Measurements from ENCODE around the gene PAEP. TPM values are rescaled to one million over a fixed set of nuclear protein-coding genes. Genes with fewer than 3 reads are reported as not detected.
"Not testable (repeated sequence)": the region's sequence is repeated elsewhere in the genome, so short reads cannot be mapped to it uniquely, and the experiment has no call there.

PAEP gene
- polyA plus RNA-seq, 4 donors = 0.35 to 0.38 (median 0.35) TPM; not detected in 1

DNA sequence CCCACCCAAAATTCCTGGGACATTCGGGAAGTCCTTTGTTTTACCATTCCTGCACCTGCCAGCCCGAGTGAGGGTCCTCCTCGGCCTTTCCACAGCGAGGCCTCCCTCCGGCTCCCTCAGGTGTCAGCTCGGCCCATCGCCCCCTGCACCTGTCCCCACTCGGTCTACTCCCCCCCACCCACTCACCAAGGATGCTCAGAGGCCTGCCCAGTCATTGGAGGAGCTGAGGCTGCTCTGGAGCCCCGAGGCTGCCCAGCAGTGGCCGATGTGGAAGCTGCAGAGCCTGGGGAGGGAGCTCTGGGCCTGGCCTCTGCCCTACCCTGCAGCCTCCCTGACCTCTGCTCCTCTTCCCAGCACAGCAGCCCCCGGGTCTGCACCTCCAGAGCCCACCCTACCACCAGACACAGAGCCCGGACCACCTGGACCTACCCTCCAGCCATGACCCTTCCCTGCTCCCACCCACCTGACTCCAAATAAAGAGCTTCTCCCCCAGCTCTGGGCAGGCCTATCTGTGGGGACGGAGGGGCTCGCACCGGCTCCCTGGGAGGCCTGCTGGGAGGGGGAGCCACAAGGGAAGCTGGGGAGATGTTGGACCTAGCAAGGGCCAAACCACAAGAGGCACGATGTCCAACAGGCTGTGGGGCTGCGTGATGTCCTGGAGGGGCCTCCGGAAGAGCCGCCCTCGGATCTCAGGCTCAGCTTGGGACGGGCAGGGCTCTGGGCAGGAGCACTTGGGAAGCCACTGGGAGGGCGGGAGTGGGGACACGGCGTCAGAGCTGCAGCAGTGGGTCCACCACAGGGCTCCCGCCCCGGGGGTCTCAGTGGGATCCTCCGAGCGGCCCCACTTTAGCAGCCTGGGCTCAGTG is 11.8 kb upstream of the PAEP start:
- DNase-seq (ENCODE audit: low read depth in 4 of 4, low spot score in 2 of 4) = not testable (repeated sequence)

DNA sequence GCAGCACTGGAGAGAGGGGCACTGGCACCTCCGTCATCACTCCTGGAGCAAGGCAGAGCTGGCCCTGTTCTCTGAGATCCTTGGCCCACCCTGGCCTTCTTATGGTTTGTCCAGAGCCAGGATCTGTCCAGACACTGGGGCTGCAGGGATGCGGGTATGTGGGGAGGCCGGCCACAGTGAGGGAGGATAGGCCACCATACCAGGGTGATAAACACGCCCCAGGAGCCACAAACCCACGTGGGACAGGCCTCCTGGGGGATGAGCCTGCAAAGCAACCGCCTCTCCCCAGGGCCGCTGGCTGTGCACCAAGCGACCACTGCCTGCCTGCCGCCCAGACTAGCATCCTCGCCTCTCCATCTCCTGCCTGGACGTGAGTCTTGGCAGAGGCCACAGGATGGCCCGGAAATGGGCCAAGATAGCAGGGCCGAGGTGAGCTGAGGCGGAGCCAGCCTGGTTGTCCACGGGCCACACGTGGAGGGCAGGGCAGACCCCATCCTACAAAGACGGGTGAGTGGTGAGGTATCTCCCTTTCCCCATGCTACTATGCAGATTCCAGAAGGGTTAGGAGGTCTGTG is 11.1 kb upstream of the PAEP start:
- no peak for DNase-seq (ENCODE audit: low read depth in 4 of 4, low spot score in 2 of 4)

DNA sequence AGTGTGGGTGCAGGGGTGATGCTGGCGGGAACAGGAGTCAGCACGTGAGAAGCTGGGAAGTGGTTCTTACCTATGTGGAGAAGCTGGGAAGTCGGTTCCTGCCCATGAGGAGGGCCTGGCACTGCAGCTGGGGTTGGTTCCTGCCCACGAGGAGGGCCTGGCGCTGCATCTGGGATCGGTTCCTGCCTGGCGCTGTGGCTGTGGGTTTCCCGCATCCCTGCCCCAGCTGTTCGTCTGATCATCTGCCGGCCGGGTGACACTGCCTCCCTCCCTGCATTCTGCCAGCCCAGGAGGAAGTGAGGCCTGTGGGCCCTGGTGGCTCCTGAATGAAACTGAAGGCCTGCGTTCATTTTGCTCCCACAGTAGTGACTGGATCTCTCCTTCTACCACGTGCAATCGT is 10.5 kb upstream of the PAEP start:
- no peak for DNase-seq (ENCODE audit: low read depth in 4 of 4, low spot score in 2 of 4)

DNA sequence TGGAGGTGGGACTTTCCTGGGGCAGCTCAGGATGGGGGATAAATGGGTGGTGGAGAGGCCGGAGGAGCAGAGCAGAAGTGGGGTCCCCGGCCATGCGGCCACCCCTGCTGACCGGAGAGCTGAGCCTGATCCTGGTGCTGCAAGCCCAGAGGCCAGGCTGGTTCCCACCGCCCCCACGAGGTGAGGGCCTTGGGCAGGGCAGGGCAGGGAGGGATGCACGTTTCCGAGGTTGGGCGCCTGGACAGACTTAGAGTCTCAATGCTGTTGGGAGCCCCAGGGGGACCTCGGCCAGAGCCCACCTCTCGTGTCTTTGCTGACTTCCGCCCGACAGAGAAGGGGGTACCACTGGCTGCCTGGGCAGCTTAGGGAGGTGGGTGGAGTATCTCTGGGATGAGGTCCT is 10.1 kb upstream of the PAEP start:
- DNase-seq (ENCODE audit: low read depth in 4 of 4, low spot score in 2 of 4) = no peak

DNA sequence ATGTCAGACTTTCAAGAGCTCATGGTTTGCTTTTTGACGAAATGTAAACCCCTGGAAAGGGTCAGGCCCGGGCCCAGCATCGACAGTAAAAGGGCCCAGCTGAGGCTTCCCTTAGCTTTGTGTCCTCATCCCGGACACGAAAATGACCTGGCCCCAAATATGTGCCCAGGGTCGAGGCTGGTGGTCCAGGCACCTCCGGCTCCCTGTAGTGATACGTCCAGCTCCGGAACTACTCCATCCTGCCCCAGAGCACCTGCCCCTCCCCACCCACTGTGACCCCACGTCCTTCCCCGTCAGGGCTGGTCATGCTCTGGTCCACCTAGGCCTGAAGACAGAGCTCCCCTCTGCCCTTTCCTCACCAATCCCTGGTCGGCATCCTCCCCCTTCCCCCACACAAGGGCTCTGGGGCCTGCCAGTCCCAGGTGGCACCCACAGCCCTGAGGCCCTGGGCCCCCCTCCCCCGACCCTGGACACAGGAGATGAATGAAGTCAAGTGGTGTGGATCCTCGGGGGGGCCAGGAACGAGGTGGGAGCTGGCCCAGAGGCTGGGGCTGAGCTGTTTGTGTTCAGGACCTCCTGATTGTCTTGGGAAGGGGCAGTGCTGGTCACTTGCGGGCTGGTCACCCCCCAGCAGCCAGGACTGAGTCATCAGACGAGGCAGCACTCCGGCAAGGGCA is 9.4 kb upstream of the PAEP start:
- DNase-seq (ENCODE audit: low read depth in 4 of 4, low spot score in 2 of 4) = no peak

DNA sequence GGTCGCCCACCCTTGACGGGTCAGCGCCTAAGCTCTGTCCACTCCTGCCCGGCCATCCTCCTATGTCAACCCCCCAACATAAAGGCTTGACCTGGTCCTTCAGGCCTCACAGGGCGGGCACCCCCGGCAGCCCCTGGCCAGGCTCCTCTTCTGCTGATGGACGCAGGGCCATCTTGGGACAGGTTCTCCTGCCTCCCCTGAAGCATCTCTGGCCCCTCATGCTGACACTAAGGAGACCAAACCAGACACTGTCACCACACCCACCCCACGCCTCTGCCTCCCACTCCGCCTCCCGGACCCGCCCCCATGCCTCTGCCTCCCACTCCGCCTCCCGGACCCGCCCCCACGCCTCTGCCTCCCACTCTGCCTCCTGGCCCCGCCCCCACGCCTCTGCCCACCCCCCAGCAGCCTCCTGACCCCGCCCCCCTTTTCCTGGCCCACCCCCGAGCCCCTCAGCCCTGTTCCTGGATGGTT is 8.8 kb upstream of the PAEP start:
- DNase-seq (ENCODE audit: low read depth in 4 of 4, low spot score in 2 of 4) = no peak

DNA sequence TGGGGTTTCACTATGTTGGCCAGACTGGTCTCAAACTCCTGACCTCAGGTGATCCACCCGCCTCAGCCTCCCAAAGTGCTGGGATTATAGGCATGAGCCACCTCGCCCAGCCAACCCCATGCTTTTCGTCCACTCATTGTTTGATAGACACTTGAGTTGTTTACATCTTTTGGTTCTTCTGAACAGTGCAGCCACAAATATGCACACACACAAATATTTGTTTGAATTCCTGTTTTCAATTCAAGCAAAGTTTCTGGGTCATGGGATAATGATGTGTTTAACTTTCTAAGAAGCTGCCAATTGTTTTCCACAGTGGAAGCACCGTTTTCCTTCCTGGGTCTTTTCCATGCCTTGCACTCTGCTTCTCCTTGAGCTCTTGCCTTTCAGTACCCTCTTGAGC is 6.8 kb upstream of the PAEP start:
- DNase-seq (ENCODE audit: low read depth in 4 of 4, low spot score in 2 of 4) = no peak

DNA sequence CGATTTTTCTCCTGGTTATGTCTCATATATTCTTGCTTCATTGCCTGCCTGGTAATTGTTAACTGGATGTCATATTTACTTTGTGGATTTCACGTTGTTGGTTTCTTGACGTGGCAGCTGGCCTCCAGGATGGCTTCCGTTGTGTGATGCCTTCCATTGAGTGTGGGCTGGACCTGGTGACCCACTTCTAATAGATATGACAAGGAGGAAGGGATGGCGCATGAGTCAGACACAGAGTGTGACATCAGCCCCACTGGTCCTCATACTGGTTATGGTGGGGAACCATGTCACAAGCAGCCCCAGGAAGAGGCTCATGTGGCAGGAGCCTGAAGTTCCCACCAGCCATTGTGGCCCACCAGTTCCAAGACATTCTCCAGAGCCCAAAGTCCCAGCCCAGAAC is 6.4 kb upstream of the PAEP start:
- no peak for DNase-seq (ENCODE audit: low read depth in 4 of 4, low spot score in 2 of 4)

DNA sequence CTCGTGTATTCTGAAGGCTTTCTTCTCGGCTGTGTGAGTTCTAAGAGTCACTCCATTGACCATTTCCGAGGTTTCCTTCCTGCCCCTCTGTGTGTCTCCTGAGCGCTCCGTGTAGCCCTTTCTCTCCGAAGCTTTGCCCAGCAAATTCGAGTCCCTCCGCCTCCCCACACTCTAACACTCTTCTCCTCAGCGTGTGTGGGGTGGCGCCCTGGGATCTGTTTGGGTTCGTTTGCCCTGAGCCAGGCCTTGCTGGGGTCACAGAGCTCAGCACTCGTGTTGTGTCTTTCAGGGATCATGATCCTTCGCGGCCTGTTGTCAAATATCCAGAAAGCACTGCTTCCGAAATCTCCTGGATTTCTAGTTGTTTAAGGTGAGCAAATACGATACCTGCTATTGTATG is 5.6 kb upstream of the PAEP start:
- no peak for DNase-seq (ENCODE audit: low read depth in 4 of 4, low spot score in 2 of 4)

DNA sequence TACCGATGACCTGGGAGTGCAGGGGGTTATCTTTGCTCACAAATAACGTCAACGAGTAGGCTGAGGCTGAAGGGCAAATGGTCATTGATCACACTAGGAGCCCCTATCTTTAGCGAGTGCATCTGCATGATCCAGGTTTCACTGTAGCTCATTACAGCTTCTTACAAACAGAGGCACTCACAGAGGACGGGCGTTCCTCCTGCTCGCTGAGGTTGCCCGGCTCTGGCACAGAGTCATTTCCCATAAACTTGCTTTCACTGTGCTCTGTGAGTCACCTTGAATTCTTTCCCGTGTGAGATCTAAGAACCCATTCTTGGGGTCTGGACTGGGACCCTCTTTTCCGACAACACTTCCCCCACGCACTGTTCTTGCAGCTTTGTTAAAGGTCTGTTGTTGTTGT is 1.9 kb upstream of the PAEP start:
- DNase-seq (ENCODE audit: low read depth in 4 of 4, low spot score in 2 of 4) = no peak

DNA sequence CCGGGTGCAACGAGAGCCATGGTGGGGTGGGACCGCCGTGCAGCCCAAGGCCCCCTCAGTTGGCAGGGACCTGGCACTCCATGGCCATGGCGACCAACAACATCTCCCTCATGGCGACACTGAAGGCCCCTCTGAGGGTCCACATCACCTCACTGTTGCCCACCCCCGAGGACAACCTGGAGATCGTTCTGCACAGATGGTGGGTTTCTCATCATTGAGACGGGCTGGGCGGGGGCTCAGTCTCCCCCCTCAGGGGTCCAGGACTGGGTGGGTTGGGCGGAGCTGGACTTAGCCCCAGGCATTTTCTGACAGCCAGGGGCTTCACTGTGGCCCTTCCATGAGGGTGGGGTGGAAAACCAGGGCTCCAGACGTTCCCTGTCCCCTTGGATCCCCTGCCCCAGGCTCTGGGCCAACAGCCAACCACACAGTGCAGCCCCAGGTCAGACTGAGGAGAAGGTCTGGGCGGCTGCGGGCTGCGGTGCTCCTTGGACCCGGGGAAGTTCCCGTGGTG is 734 bp downstream of the PAEP start:
- DNase-seq (ENCODE audit: low read depth in 4 of 4, low spot score in 2 of 4) = no peak

DNA sequence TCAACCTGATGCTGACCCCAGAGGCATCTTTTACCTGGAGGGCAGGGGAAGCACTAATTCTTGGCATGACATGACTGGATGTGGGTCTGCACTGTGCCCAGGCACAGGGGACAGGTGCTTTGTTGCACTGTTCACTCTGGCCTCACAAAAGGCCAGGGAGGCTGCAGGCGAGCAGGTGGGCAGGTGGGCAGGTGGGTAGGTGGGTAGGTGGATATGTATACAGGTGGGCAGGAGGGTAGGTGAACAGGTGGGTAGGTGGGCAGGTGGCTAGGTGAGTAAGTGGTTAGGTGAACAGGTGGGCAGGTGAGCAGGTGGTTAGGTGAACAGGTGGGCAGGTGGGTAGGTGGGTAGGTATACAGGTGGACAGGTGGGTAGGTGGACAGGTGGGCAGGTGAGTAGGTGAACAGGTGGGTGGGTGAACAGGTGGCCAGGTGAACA is 1.5 kb downstream of the PAEP start:
- no peak for DNase-seq (ENCODE audit: low read depth in 4 of 4, low spot score in 2 of 4)

DNA sequence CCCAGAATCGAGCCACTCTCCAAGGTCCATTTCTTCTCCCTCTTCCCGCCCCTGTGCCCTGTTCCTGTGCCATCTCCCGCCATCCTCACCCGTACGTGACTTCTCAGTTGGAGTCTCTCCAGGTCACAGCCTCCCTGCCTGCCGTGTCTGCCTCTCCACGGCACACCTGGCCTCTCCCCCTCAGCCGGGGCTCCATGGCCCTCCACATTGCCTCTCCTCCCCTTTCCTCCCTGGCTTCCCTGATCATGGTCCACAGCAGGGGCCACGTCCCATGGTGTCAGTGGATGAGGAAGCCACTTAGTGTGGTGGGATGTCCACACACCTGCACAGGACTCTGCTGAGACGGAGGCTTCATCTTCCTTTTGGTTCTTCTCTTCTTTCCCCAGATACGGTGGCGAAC is 2.3 kb downstream of the PAEP start:
- DNase-seq (ENCODE audit: low read depth in 4 of 4, low spot score in 2 of 4) = no peak

DNA sequence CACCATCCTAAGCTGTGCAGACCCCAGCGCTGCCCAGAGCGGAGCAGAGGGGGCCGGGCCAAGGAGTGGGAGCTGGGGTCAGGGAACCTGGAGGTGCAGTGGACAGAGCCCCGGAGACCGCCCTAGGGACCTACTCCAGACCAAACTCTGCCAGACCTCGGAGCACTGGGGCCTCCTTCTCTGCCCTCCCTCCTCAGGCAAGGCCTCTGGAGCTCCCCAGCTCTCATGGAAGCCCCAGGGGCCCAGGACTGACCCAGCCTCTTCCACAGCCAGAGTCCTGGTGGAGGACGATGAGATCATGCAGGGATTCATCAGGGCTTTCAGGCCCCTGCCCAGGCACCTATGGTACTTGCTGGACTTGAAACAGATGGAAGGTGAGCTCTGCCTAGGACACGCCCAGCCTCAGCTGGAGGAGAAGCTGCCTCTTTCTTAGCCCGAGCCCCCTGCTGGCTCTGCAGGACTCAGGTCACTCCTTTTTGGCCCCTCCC is 3.6 kb downstream of the PAEP start:
- no peak for DNase-seq (ENCODE audit: low read depth in 4 of 4, low spot score in 2 of 4)

DNA sequence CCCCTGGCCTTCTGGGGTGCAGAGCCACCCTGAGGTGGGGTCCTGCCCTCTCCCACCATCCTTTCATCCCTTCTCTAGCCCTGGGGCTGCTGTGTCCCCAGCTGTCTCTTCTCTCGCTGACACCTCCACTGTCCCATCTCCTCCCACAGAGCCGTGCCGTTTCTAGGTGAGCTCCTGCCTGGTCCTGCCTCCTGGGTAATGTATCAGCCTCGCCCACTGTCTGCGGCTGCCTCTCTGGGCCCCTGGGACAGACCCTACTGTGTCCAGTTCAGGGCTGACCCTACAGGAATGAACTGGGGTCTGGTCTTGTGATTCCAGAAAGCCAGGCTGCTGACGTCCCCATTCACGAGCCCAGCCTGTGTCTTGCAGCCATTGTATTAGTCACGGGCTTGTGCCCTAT is 4.1 kb downstream of the PAEP start:
- no peak for DNase-seq (ENCODE audit: low read depth in 4 of 4, low spot score in 2 of 4)

DNA sequence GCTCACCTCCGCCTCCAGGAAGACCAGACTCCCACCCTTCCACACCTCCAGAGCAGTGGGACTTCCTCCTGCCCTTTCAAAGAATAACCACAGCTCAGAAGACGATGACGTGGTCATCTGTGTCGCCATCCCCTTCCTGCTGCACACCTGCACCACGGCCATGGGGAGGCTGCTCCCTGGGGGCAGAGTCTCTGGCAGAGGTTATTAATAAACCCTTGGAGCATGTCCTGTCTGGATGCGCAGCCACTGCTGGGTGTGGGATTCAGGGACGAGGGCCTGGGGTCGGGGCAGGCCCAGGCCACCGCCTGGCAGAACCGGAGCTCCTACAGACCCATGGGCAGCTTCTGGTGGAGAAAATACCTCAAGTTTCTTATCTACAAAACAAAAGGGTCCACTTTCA is 5.0 kb downstream of the PAEP start:
- DNase-seq (ENCODE audit: low read depth in 4 of 4, low spot score in 2 of 4) = no peak

DNA sequence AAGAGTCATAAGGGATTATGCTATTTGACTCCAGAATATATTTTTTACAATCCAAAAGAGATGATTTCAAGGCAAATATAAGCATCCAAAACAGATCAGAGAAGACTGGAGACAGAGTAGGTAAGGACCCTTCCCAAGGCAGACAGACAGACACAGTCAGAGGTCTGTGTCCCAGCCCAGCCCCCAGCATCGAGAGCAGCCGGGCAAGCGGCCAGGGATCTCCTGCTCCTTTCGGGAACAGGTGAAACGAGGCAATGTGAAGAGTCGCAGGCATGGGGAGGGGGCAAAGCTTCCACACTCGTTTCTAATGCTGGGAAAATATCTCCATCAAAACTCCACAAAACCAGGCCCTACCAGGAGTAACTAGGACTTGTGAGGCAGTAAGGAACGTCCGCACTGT is 5.8 kb downstream of the PAEP start:
- no peak for DNase-seq (ENCODE audit: low read depth in 4 of 4, low spot score in 2 of 4)

DNA sequence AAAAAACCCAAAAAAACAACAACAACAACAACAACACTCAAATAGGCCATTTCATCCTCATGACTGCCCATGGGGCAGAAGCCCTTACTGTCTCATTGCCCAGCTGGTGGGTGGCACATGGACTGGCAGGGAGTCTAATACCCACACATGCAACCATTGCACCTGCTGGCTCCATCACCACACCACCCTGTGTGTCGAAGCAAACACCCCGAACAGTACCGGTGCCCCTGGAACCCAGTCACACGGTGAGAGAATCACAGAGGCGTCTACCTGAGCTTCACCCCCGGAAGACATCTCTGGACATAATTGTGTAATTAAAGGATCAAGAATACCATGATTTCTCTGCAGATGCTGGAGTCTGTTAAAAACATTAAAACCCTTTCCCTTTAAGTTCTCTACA is 6.5 kb downstream of the PAEP start:
- no peak for DNase-seq (ENCODE audit: low read depth in 4 of 4, low spot score in 2 of 4)

DNA sequence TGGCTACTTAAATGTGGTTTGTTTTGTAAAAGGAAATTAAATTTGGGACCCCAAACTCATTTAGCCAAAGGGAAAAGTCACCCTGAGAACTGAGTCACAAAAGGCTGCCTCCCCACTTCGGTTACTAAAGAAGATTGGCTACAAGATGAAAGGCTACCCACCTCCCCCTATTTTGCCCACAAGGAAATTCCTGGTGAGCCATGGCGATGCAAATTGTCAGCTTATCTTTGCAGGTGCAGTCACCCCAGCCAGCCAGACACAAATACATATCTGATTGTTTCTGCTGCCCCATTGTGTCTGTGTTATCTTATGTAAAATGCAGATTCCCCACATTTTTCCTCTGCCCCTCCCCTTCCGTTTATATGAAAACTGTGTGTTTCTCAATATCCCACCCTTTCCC is 8.9 kb downstream of the PAEP start:
- no peak for DNase-seq (ENCODE audit: low read depth in 4 of 4, low spot score in 2 of 4)

DNA sequence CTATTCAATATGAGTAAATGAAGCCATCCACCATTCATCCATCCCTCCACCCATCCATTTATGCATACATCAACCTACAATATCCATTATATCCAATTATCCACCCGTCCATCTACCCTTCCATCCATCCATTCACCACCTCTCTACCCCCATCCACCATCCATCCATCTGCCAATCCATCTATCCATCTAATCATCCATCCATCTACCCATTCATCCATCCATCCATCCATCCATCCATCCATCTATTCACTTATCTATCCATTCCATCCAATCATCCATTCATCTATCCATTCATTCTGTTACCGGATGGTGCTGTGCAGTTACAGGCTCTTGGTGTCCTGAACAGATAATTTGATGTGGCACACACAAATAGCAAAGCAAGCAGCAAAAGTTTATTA is 10.7 kb downstream of the PAEP start:
- no peak for DNase-seq (ENCODE audit: low read depth in 4 of 4, low spot score in 2 of 4)

DNA sequence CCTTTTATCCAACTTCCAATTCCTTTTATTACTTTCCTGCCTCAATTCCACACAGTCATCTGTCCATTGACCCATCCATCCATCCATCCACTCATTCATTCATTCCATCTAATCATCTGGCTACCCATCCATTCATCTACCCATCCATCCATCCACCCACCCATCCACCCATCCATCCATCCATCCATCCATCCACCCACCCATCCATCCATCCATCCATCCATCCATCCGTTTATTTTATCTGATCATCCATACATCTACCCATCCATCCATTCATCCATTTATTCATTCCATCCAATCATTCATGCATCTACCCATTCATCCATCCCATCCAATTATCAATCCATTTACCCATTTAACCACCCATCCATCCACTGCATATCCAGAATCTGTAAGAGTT is 11.6 kb downstream of the PAEP start:
- DNase-seq (ENCODE audit: low read depth in 4 of 4, low spot score in 2 of 4) = no peak
